ENCODE data around the gene BCCIP. TPM values are rescaled to one million over a fixed set of nuclear protein-coding genes. Genes with fewer than 3 reads are reported as not detected.

Gene BCCIP
- total RNA-seq, 4 donors from 2014 or later: 29.5 to 62.0 (median 53.5) TPM

- TF ChIP-seq POLR2A (IDR thresholded peaks at IDR 0.05) (no peak), CTCF (IDR thresholded peaks at IDR 0.05) (no peak)
- Histone ChIP-seq H3K27me3 (no peaks in the 10 kb centered on the region), H3K4me1 (no peaks in the 10 kb centered on the region), H3K27ac (no peak overlapping the region), H3K4me3 (no peak overlapping the region), H3K36me3 (peaks cover 3 to 94% (median 4%) of the 10 kb centered on the region in 3 donors), H3K9me3 (no peaks in the 10 kb centered on the region)
- no peak for DNase-seq
- intact Hi-C loops (cut with DNase I): no loop called here
- 71 to 82% methylated on average over 1 of the region's 1 CpG for WGBS, 2 donors
Measured at GRCh38 chr10:125811251-125811650, 12.1 kb upstream of the BCCIP start.

GRCh38 chr10:125812128-125812750 lies 11.1 kb upstream of the BCCIP start:
- no peaks in the 10 kb centered on the region for H3K4me1 ChIP-seq
- no peak overlapping the region for H3K27ac ChIP-seq
- intact Hi-C loops (cut with DNase I): no loop called here
- no peak overlapping the region for H3K4me3 ChIP-seq
- H3K36me3 ChIP-seq: peaks cover 0 to 85% (median 4%) of the 10 kb centered on the region in 3 donors
- H3K27me3 ChIP-seq: no peaks in the 10 kb centered on the region
- TF ChIP-seq CTCF (IDR thresholded peaks at IDR 0.05) (no peak), POLR2A (IDR thresholded peaks at IDR 0.05) (no peak)
- 80 to 96% methylated on average over 1 of the region's 1 CpG for WGBS, 2 donors
- no peaks in the 10 kb centered on the region for H3K9me3 ChIP-seq
- DNase-seq: no peak

- Histone ChIP-seq H3K27me3 (no peaks in the 10 kb centered on the region), H3K9me3 (no peaks in the 10 kb centered on the region), H3K4me1 (no peaks in the 10 kb centered on the region), H3K27ac (no peak overlapping the region), H3K36me3 (peaks cover 0 to 53% (median 4%) of the 10 kb centered on the region in 3 donors), H3K4me3 (no peak overlapping the region)
- TF ChIP-seq CTCF (IDR thresholded peaks at IDR 0.05): no peak
- TF ChIP-seq POLR2A (IDR thresholded peaks at IDR 0.05): no peak
- no peak for DNase-seq
- intact Hi-C loops (cut with DNase I): no loop called here
- 36% methylated on average over 1 of the region's 1 CpG; no CpG with 5 or more reads in 1 of the 2 donors for WGBS, 2 donors
Measured at GRCh38 chr10:125815764-125816163, 7.6 kb upstream of the BCCIP start.

- H3K4me1 ChIP-seq: peaks cover 0 to 4% (median 2%) of the 10 kb centered on the region in 3 donors
- DNase-seq: no peak
- peaks cover 0 to 45% (median 4%) of the 10 kb centered on the region in 3 donors for H3K36me3 ChIP-seq
- TF ChIP-seq CTCF (IDR thresholded peaks at IDR 0.05) (no peak), POLR2A (IDR thresholded peaks at IDR 0.05) (no peak)
- 83 to 86% methylated on average over 4 of the region's 4 CpGs for WGBS, 2 donors
- no peak overlapping the region for H3K4me3 ChIP-seq
- no peak overlapping the region for H3K27ac ChIP-seq
- H3K27me3 ChIP-seq: no peaks in the 10 kb centered on the region
- H3K9me3 ChIP-seq: no peaks in the 10 kb centered on the region
- intact Hi-C loops (cut with DNase I): no loop called here
Measured at GRCh38 chr10:125816548-125816947, 6.8 kb upstream of the BCCIP start.

- H3K36me3 ChIP-seq: peaks cover 0 to 37% (median 4%) of the 10 kb centered on the region in 3 donors
- intact Hi-C loops (cut with DNase I): no loop called here
- H3K4me3 ChIP-seq: no peak overlapping the region
- H3K9me3 ChIP-seq: no peaks in the 10 kb centered on the region
- DNase-seq: no peak
- no peak overlapping the region for H3K27ac ChIP-seq
- peaks cover 5 to 13% (median 11%) of the 10 kb centered on the region in 3 donors for H3K4me1 ChIP-seq
- TF ChIP-seq CTCF (IDR thresholded peaks at IDR 0.05) (no peak), POLR2A (IDR thresholded peaks at IDR 0.05) (no peak)
- 82 to 88% methylated on average over 6 of the region's 6 CpGs for WGBS, 2 donors
- no peaks in the 10 kb centered on the region for H3K27me3 ChIP-seq
Measured at GRCh38 chr10:125817337-125817946, 5.9 kb upstream of the BCCIP start.

All from esophagus squamous epithelium (tissue), 5 donors.